Uterus (tissue), 4 donors: ENCODE measurements around the gene GRIK5. TPM values are rescaled to one million over a fixed set of nuclear protein-coding genes. Genes with fewer than 3 reads are reported as not detected.

Source experiments
- DNase-seq, 2 donors: peaks; one replicate each; pipeline ENCODE4 v3.0.0-alpha.2; 2019 to 2020
- H3K27ac ChIP-seq, 2 donors: fragments of 200-600 bp; sonication (generic); 1 replicate in 1 of 2; 2 replicates in 1 of 2; pipeline ENCODE4 v1.5.1; 2016 to 2018
- H3K27me3 ChIP-seq, 2 donors: fragments of 200-600 bp; sonication (generic); one replicate each; pipeline ENCODE4 v1.5.1; 2018 to 2019; ENCODE audit warnings: control low read depth in 1 of 2
- H3K36me3 ChIP-seq, 2 donors: fragments of 200-600 bp; sonication (generic); one replicate each; pipeline ENCODE4 v1.5.1; 2019; ENCODE audit warnings: control low read depth in 1 of 2
- H3K4me1 ChIP-seq, 2 donors: fragments of 200-600 bp; sonication (generic); one replicate each; pipeline ENCODE4 v1.5.1; 2018 to 2019; ENCODE audit warnings: control low read depth in 1 of 2
- H3K4me3 ChIP-seq, 2 donors: fragments of 200-600 bp; sonication (generic); 1 replicate in 1 of 2; 2 replicates in 1 of 2; pipeline ENCODE4 v1.5.1; 2018 to 2019; ENCODE audit warnings: mild to moderate bottlenecking in 1 of 2
- H3K9me3 ChIP-seq, 2 donors: fragments of 200-600 bp; sonication (generic); one replicate each; pipeline ENCODE4 v1.5.1; 2019; ENCODE audit warnings: control low read depth in 1 of 2
- CTCF ChIP-seq, 4 experiments: fragments of 200-600 bp in 2 of 4; fragments of 450-650 bp in 2 of 4; sonication (generic) in 2 of 4; IDR thresholded peaks; one replicate each; pipeline ENCODE4 v1.5.1; 2016 to 2019; ENCODE audit warnings: antibody characterized with exemption in 4 of 4, mild to moderate bottlenecking in 2 of 4, moderate library complexity in 1 of 4
- POLR2A ChIP-seq, 2 donors: fragments of 450-650 bp; IDR thresholded peaks; one replicate each; pipeline ENCODE4 v1.6.1; 2016; ENCODE audit warnings: antibody characterized with exemption in 2 of 2, mild to moderate bottlenecking in 1 of 2, moderate library complexity in 1 of 2
- intact Hi-C: fragments of 100-400 bp; cut with DNase I; formaldehyde crosslinking; loops from one replicate; pipeline ENCODE4 v1.15.1; 2023; ENCODE audit warnings: low total_unique reads
- total RNA-seq, 4 donors: library from RNA; depleted of rRNA in 3 of 4; stranded (reverse); fragments of >200 nt in 3 of 4; gene quantifications; one replicate each; pipeline versions ENCODE4 v1.1.0 to v1.2.4, GENCODE V29; 2014 to 2023
- donor health status: DM: yes; HTN: yes; CAD: no.

GRIK5 gene
- total RNA-seq, 4 donors from 2014 or later: 5.6 to 17.8 (median 7.0) TPM; not detected in 1

GRCh38 chr19:41984961-41985360 is 85.0 kb downstream of the GRIK5 start:
- intact Hi-C loops: no loop called here
- no peak for DNase-seq
- Histone ChIP-seq H3K27ac (no peak overlapping the region), H3K9me3 (no peaks in the 10 kb centered on the region), H3K27me3 (no peaks in the 10 kb centered on the region), H3K4me3 (no peak overlapping the region), H3K4me1 (no peaks in the 10 kb centered on the region), H3K36me3 (no peaks in the 10 kb centered on the region)
- TF ChIP-seq CTCF (IDR thresholded peaks at IDR 0.05): no peak
- no peak for TF ChIP-seq POLR2A (IDR thresholded peaks at IDR 0.05)

GRCh38 chr19:41981724-41982123 is 88.3 kb downstream of the GRIK5 start:
- no peak overlapping the region for H3K4me3 ChIP-seq
- no peaks in the 10 kb centered on the region for H3K36me3 ChIP-seq
- intact Hi-C loops: no loop called here
- H3K27me3 ChIP-seq: no peaks in the 10 kb centered on the region
- no peaks in the 10 kb centered on the region for H3K9me3 ChIP-seq
- TF ChIP-seq CTCF (IDR thresholded peaks at IDR 0.05) (no peak), POLR2A (IDR thresholded peaks at IDR 0.05) (no peak)
- DNase-seq: no peak
- no peaks in the 10 kb centered on the region for H3K4me1 ChIP-seq
- no peak overlapping the region for H3K27ac ChIP-seq

GRCh38 chr19:41978470-41978869 is 91.5 kb downstream of the GRIK5 start:
- intact Hi-C loops: no loop called here
- no peak overlapping the region for H3K27ac ChIP-seq
- no peaks in the 10 kb centered on the region for H3K9me3 ChIP-seq
- no peak for DNase-seq
- no peaks in the 10 kb centered on the region for H3K4me1 ChIP-seq
- no peak for TF ChIP-seq CTCF (IDR thresholded peaks at IDR 0.05)
- TF ChIP-seq POLR2A (IDR thresholded peaks at IDR 0.05): no peak
- no peak overlapping the region for H3K4me3 ChIP-seq
- H3K36me3 ChIP-seq: no peaks in the 10 kb centered on the region
- H3K27me3 ChIP-seq: no peaks in the 10 kb centered on the region

GRCh38 chr19:41977916-41978315 is 92.1 kb downstream of the GRIK5 start:
- intact Hi-C loops: no loop called here

GRCh38 chr19:41974652-41975051 is 95.4 kb downstream of the GRIK5 start:
- Histone ChIP-seq H3K36me3 (no peaks in the 10 kb centered on the region), H3K4me3 (no peak overlapping the region), H3K27ac (no peak overlapping the region), H3K4me1 (no peaks in the 10 kb centered on the region), H3K9me3 (no peaks in the 10 kb centered on the region), H3K27me3 (no peaks in the 10 kb centered on the region)
- DNase-seq: no peak
- TF ChIP-seq CTCF (IDR thresholded peaks at IDR 0.05) (no peak), POLR2A (IDR thresholded peaks at IDR 0.05) (no peak)
- intact Hi-C loops: no loop called here

More at GRCh38 chr19:41977916-41978315, 92.1 kb downstream of the GRIK5 start:
- no peaks in the 10 kb centered on the region for H3K4me1 ChIP-seq
- no peak for TF ChIP-seq CTCF (IDR thresholded peaks at IDR 0.05)
- no peak for TF ChIP-seq POLR2A (IDR thresholded peaks at IDR 0.05)
- H3K36me3 ChIP-seq: no peaks in the 10 kb centered on the region
- no peak overlapping the region for H3K27ac ChIP-seq
- H3K4me3 ChIP-seq: no peak overlapping the region
- H3K9me3 ChIP-seq: no peaks in the 10 kb centered on the region
- no peaks in the 10 kb centered on the region for H3K27me3 ChIP-seq
- DNase-seq: no peak
